OCI-LY3 (cell line): ENCODE measurements around the gene MZT2B.
"Not testable (repeated sequence)": the region's sequence is repeated elsewhere in the genome, so short reads cannot be mapped to it uniquely, and the experiment has no call there.

ENCODE experiments used
- CTCF ChIP-seq: fragments of 200-600, 300-600 bp; sonication (generic); IDR thresholded peaks from 2 replicates; pipeline ENCODE4 v1.5.1; 2014; ENCODE audit warnings: antibody characterized with exemption, low read length, low read depth
- EZH2phosphoT487 ChIP-seq: fragments of 200-600 bp; shearing (Covaris generic); IDR thresholded peaks from 2 replicates; pipeline ENCODE4 v1.6.1; 2018; ENCODE audit warnings: antibody characterized with exemption, mixed run types, low read depth

- TF ChIP-seq CTCF, EZH2phosphoT487: not testable (repeated sequence)
Measured at GRCh38 chr2:130157825-130158514, 24.1 kb upstream of the MZT2B start.
